WTC11 (cell line): ENCODE data around the gene GREM1. TPM values are rescaled to one million over a fixed set of nuclear protein-coding genes. Genes with fewer than 3 reads are reported as not detected.

ENCODE experiments used
- ATAC-seq: fragments of 200-7000 bp; cut with Tn5 transposase; 2 replicates; pipeline ENCODE4 v1.10.0; 2021; ENCODE audit warnings: mild to moderate bottlenecking, moderate library complexity
- CTCF ChIA-PET: fragments of 300-600 bp; sonication (Branson Sonifier 250); formaldehyde crosslinking; loops from one replicate; lab custom pipeline; 2021; ENCODE audit warnings: antibody characterized with exemption; lab: Charles Lee
- POLR2A ChIA-PET: fragments of 350-600 bp; sonication (Branson Sonifier 250); formaldehyde crosslinking; loops from one replicate; lab custom pipeline; 2021; ENCODE audit warnings: antibody characterized with exemption; lab: Charles Lee
- DNase-seq: peaks from one replicate; pipeline ENCODE4 v3.0.0; 2021; ENCODE audit warnings: low spot score
- H3K27ac Mint-ChIP-seq: 2 replicates; pipeline ENCODE4 v1.8.0; 2021; ENCODE audit warnings: mixed read lengths
- H3K27me3 Mint-ChIP-seq: 2 replicates; pipeline ENCODE4 v1.8.0; 2021; ENCODE audit warnings: low read depth, mild to moderate bottlenecking, moderate library complexity, mixed read lengths
- H3K36me3 Mint-ChIP-seq: 2 replicates; pipeline ENCODE4 v1.8.0; 2021; ENCODE audit warnings: mixed read lengths
- H3K4me1 Mint-ChIP-seq: 2 replicates; pipeline ENCODE4 v1.8.0; 2022; ENCODE audit warnings: mixed read lengths
- H3K4me3 Mint-ChIP-seq: 2 replicates; pipeline ENCODE4 v1.8.0; 2021; ENCODE audit warnings: mild to moderate bottlenecking, moderate library complexity, mixed read lengths
- H3K9me3 Mint-ChIP-seq: 2 replicates; pipeline ENCODE4 v1.8.0; 2021; ENCODE audit warnings: mixed read lengths
- ATF6 ChIP-seq: sonication (generic); formaldehyde crosslinking; IDR thresholded peaks from 2 replicates; pipeline ENCODE4 v1.8.1; 2023; ENCODE audit warnings: mild to moderate bottlenecking, missing genetic modification reagents
- CDX4 ChIP-seq: fragments of 250-450 bp; sonication (Bioruptor Pico); IDR thresholded peaks from 2 replicates; pipeline ENCODE4 v1.9.0; 2021; ENCODE audit warnings: moderate library complexity, mild to moderate bottlenecking, inconsistent platforms, borderline replicate concordance
- CTCF ChIP-seq: fragments of 200-600 bp; IDR thresholded peaks from 2 replicates; pipeline ENCODE4 v1.8.0; 2022; ENCODE audit warnings: antibody characterized with exemption
- E2F5 ChIP-seq: sonication (generic); formaldehyde crosslinking; IDR thresholded peaks from 2 replicates; pipeline ENCODE4 v1.8.1; 2022; ENCODE audit warnings: mild to moderate bottlenecking, moderate library complexity, missing genetic modification reagents
- GABPB1 ChIP-seq: sonication (generic); formaldehyde crosslinking; IDR thresholded peaks from 2 replicates; pipeline ENCODE4 v1.8.1; 2023; ENCODE audit warnings: mild to moderate bottlenecking, missing genetic modification reagents
- NR2C2 ChIP-seq: sonication (generic); formaldehyde crosslinking; IDR thresholded peaks from 2 replicates; pipeline ENCODE4 v1.8.0; 2022; ENCODE audit warnings: mild to moderate bottlenecking, missing genetic modification reagents
- ZNF232 ChIP-seq: sonication (generic); formaldehyde crosslinking; IDR thresholded peaks from 2 replicates; pipeline ENCODE4 v1.8.0; 2022; ENCODE audit warnings: mild to moderate bottlenecking, missing genetic modification reagents
- total RNA-seq: library from RNA; stranded (reverse); gene quantifications from 3 replicates; pipeline ENCODE4 v1.2.3, GENCODE V29; 2021
- TF ChIP-seq, protein P1 (sequence below): sonication (generic); formaldehyde crosslinking; IDR thresholded peaks from 2 replicates; pipeline ENCODE4 v1.8.1; 2022; ENCODE audit warnings: low read depth, mild to moderate bottlenecking, moderate library complexity, missing genetic modification reagents, borderline replicate concordance
- TF ChIP-seq, protein P2 (sequence below): sonication (generic); formaldehyde crosslinking; IDR thresholded peaks from 2 replicates; pipeline ENCODE4 v1.8.0; 2023; ENCODE audit warnings: missing genetic modification reagents, mild to moderate bottlenecking, borderline replicate concordance
- TF ChIP-seq, protein P3 (sequence below): sonication (generic); formaldehyde crosslinking; IDR thresholded peaks from 2 replicates; pipeline ENCODE4 v1.8.0; 2022; ENCODE audit warnings: missing genetic modification reagents
- TF ChIP-seq, protein P4 (sequence below): sonication (generic); formaldehyde crosslinking; IDR thresholded peaks from 2 replicates; pipeline ENCODE4 v1.8.1; 2022; ENCODE audit warnings: low read depth, missing genetic modification reagents, borderline replicate concordance

The GREM1 gene
- total RNA-seq, 1 experiment from 2014 or later: 0.59 TPM

- ChIA-PET CTCF (no interaction called here), POLR2A (no interaction called here)
- TF ChIP-seq CDX4 (CRISPR knock-in tag) (no peak), GABPB1 (CRISPR knock-in tag) (no peak), NR2C2 (CRISPR knock-in tag) (no peak), E2F5 (CRISPR knock-in tag) (no peak), ATF6 (no peak)
- TF ChIP-seq, protein P1, sequence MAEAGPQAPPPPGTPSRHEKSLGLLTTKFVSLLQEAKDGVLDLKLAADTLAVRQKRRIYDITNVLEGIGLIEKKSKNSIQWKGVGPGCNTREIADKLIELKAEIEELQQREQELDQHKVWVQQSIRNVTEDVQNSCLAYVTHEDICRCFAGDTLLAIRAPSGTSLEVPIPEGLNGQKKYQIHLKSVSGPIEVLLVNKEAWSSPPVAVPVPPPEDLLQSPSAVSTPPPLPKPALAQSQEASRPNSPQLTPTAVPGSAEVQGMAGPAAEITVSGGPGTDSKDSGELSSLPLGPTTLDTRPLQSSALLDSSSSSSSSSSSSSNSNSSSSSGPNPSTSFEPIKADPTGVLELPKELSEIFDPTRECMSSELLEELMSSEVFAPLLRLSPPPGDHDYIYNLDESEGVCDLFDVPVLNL: no peak
- TF ChIP-seq, protein P2, sequence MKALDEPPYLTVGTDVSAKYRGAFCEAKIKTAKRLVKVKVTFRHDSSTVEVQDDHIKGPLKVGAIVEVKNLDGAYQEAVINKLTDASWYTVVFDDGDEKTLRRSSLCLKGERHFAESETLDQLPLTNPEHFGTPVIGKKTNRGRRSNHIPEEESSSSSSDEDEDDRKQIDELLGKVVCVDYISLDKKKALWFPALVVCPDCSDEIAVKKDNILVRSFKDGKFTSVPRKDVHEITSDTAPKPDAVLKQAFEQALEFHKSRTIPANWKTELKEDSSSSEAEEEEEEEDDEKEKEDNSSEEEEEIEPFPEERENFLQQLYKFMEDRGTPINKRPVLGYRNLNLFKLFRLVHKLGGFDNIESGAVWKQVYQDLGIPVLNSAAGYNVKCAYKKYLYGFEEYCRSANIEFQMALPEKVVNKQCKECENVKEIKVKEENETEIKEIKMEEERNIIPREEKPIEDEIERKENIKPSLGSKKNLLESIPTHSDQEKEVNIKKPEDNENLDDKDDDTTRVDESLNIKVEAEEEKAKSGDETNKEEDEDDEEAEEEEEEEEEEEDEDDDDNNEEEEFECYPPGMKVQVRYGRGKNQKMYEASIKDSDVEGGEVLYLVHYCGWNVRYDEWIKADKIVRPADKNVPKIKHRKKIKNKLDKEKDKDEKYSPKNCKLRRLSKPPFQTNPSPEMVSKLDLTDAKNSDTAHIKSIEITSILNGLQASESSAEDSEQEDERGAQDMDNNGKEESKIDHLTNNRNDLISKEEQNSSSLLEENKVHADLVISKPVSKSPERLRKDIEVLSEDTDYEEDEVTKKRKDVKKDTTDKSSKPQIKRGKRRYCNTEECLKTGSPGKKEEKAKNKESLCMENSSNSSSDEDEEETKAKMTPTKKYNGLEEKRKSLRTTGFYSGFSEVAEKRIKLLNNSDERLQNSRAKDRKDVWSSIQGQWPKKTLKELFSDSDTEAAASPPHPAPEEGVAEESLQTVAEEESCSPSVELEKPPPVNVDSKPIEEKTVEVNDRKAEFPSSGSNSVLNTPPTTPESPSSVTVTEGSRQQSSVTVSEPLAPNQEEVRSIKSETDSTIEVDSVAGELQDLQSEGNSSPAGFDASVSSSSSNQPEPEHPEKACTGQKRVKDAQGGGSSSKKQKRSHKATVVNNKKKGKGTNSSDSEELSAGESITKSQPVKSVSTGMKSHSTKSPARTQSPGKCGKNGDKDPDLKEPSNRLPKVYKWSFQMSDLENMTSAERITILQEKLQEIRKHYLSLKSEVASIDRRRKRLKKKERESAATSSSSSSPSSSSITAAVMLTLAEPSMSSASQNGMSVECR (CRISPR knock-in tag): no peak
- TF ChIP-seq, protein P3, sequence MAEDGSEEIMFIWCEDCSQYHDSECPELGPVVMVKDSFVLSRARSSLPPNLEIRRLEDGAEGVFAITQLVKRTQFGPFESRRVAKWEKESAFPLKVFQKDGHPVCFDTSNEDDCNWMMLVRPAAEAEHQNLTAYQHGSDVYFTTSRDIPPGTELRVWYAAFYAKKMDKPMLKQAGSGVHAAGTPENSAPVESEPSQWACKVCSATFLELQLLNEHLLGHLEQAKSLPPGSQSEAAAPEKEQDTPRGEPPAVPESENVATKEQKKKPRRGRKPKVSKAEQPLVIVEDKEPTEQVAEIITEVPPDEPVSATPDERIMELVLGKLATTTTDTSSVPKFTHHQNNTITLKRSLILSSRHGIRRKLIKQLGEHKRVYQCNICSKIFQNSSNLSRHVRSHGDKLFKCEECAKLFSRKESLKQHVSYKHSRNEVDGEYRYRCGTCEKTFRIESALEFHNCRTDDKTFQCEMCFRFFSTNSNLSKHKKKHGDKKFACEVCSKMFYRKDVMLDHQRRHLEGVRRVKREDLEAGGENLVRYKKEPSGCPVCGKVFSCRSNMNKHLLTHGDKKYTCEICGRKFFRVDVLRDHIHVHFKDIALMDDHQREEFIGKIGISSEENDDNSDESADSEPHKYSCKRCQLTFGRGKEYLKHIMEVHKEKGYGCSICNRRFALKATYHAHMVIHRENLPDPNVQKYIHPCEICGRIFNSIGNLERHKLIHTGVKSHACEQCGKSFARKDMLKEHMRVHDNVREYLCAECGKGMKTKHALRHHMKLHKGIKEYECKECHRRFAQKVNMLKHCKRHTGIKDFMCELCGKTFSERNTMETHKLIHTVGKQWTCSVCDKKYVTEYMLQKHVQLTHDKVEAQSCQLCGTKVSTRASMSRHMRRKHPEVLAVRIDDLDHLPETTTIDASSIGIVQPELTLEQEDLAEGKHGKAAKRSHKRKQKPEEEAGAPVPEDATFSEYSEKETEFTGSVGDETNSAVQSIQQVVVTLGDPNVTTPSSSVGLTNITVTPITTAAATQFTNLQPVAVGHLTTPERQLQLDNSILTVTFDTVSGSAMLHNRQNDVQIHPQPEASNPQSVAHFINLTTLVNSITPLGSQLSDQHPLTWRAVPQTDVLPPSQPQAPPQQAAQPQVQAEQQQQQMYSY (CRISPR knock-in tag): no peak
- H3K4me3 Mint-ChIP-seq: no peak overlapping the region
- DNase-seq (no peak), ATAC-seq (no peak)
- no peaks in the 10 kb centered on the region for H3K36me3 Mint-ChIP-seq
- no peak overlapping the region for H3K27ac Mint-ChIP-seq
- H3K27me3 Mint-ChIP-seq: peaks cover 2% of the 10 kb centered on the region
- 0 out of 2 replicates have a peak, but pooled peaks cover 3% of the 10 kb centered on the region for H3K9me3 Mint-ChIP-seq
- H3K4me1 Mint-ChIP-seq: peaks cover 28% of the 10 kb centered on the region
Observed at GRCh38 chr15:32732574-32733157, 14.9 kb downstream of the GREM1 start.

DNA sequence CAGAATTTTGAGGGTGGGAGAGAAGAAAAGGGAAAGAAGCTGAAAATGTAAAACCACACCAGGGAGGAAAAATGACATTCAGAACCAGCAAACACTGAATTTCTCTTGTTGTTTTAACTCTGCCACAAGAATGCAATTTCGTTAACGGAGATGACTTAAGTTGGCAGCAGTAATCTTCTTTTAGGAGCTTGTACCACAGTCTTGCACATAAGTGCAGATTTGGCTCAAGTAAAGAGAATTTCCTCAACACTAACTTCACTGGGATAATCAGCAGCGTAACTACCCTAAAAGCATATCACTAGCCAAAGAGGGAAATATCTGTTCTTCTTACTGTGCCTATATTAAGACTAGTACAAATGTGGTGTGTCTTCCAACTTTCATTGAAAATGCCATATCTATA lies 15.5 kb downstream of the GREM1 start:
- Mint-ChIP-seq H3K9me3 (no peaks in the 10 kb centered on the region), H3K36me3 (no peaks in the 10 kb centered on the region), H3K27ac (no peak overlapping the region), H3K4me3 (no peak overlapping the region), H3K27me3 (peaks cover 2% of the 10 kb centered on the region), H3K4me1 (peaks cover 28% of the 10 kb centered on the region)
- ATAC-seq (no peak), DNase-seq (no peak)
- POLR2A ChIA-PET: no interaction called here
- CTCF ChIA-PET: no interaction called here
- TF ChIP-seq CTCF (no peak), ZNF232 (no peak), NR2C2 (CRISPR knock-in tag) (no peak)
- TF ChIP-seq, protein P3 (CRISPR knock-in tag): no peak
- TF ChIP-seq, protein P4, sequence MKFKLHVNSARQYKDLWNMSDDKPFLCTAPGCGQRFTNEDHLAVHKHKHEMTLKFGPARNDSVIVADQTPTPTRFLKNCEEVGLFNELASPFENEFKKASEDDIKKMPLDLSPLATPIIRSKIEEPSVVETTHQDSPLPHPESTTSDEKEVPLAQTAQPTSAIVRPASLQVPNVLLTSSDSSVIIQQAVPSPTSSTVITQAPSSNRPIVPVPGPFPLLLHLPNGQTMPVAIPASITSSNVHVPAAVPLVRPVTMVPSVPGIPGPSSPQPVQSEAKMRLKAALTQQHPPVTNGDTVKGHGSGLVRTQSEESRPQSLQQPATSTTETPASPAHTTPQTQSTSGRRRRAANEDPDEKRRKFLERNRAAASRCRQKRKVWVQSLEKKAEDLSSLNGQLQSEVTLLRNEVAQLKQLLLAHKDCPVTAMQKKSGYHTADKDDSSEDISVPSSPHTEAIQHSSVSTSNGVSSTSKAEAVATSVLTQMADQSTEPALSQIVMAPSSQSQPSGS (CRISPR knock-in tag): no peak
